NCI-H774 (cell line): Measurements from ENCODE around the gene LARP4.
"Not testable (repeated sequence)": the region's sequence is repeated elsewhere in the genome, so short reads cannot be mapped to it uniquely, and the experiment has no call there.

ENCODE experiments used
- DNase-seq: peaks from one replicate; lab custom pipeline; 2025; lab: John Stamatoyannopoulos, UW

LARP4 gene

GRCh38 chr12:50482571-50482970, 81.9 kb downstream of the LARP4 start:
- no peak for DNase-seq

- DNase-seq, result no peak
These were observed 82.8 kb downstream of the LARP4 start for GRCh38 chr12:50483488-50483887.

- no peak for DNase-seq
These were observed 88.1 kb downstream of the LARP4 start for GRCh38 chr12:50488801-50489200.

- DNase-seq, result not testable (repeated sequence)
These were observed 97.4 kb downstream of the LARP4 start for GRCh38 chr12:50498119-50498518.

GRCh38 chr12:50504798-50505674, 104.4 kb downstream of the LARP4 start, which contains the start of gene DIP2B:
Gene DIP2B (plus strand): TSS chr12:50504985. CDS start chr12:50505141, 156 bp downstream.
- peak; percentile 88 for DNase-seq

- DNase-seq, result no peak
These were observed 105.2 kb downstream of the LARP4 start for GRCh38 chr12:50505675-50506530.

GRCh38 chr12:50506753-50507473, 106.2 kb downstream of the LARP4 start:
- DNase-seq, result no peak

- no peak for DNase-seq
These were observed 106.8 kb downstream of the LARP4 start for GRCh38 chr12:50507474-50507838.

GRCh38 chr12:50507930-50508329, 107.2 kb downstream of the LARP4 start:
- no peak for DNase-seq

GRCh38 chr12:50508414-50508813, 107.7 kb downstream of the LARP4 start:
- DNase-seq, result no peak

- DNase-seq, result no peak
These were observed 108.4 kb downstream of the LARP4 start for GRCh38 chr12:50508970-50509663.

- DNase-seq, result no peak
These were observed 114.0 kb downstream of the LARP4 start for GRCh38 chr12:50514526-50515276.

GRCh38 chr12:50515587-50515986, 114.9 kb downstream of the LARP4 start:
- no peak for DNase-seq

GRCh38 chr12:50517421-50518048, 116.8 kb downstream of the LARP4 start:
- DNase-seq, result no peak

GRCh38 chr12:50518090-50518489, 117.4 kb downstream of the LARP4 start:
- no peak for DNase-seq

GRCh38 chr12:50519353-50519752, 118.7 kb downstream of the LARP4 start:
- no peak for DNase-seq

- no peak for DNase-seq
These were observed 119.9 kb downstream of the LARP4 start for GRCh38 chr12:50520416-50521207.

- not testable (repeated sequence) for DNase-seq
These were observed 121.1 kb downstream of the LARP4 start for GRCh38 chr12:50521781-50522180.

GRCh38 chr12:50523772-50524171, 123.1 kb downstream of the LARP4 start:
- DNase-seq, result no peak

- DNase-seq, result no peak
These were observed 123.9 kb downstream of the LARP4 start for GRCh38 chr12:50524621-50525020.
